Adrenal gland (tissue), 12 donors: ENCODE results near the gene MATK. TPM values are rescaled to one million over a fixed set of nuclear protein-coding genes. Genes with fewer than 3 reads are reported as not detected.

Source experiments
- DNase-seq, 7 donors: peaks; one replicate each; pipeline ENCODE4 v3.0.0-alpha.2; 2019 to 2020
- H3K27ac ChIP-seq, 5 donors: fragments of 200-600 bp; sonication (generic) in 4 of 5; 1 replicate in 3 of 5; 2 replicates in 2 of 5; pipeline versions ENCODE4 v1.5.1 to v1.8.0; 2016 to 2020; ENCODE audit warnings: mild to moderate bottlenecking in 1 of 5
- H3K27me3 ChIP-seq: fragments of 200-600 bp; 2 replicates; pipeline ENCODE4 v1.8.0; 2021
- H3K36me3 ChIP-seq, 2 donors: fragments of 200-600 bp; replicated peaks in 1 of 2; 1 replicate in 1 of 2; 2 replicates in 1 of 2; pipeline versions ENCODE4 v1.5.1 to v1.8.0; 2018 to 2022
- H3K4me1 ChIP-seq, 2 donors: fragments of 200-600 bp; replicated peaks in 1 of 2; 1 replicate in 1 of 2; 2 replicates in 1 of 2; pipeline versions ENCODE4 v1.5.1 to v1.8.0; 2018 to 2021
- H3K4me3 ChIP-seq, 4 donors: fragments of 200-600 bp; sonication (generic) in 3 of 4; one replicate each; pipeline ENCODE4 v1.5.1; 2016 to 2018
- H3K9me3 ChIP-seq, 3 donors: fragments of 200-600 bp; sonication (generic) in 1 of 3; replicated peaks in 1 of 3; 1 replicate in 2 of 3; 2 replicates in 1 of 3; pipeline versions ENCODE4 v1.5.1 to v1.8.0; 2016 to 2021
- CTCF ChIP-seq, 6 experiments: fragments of 450-650 bp in 4 of 6; fragments of 200-600 bp in 2 of 6; sonication (generic) in 1 of 6; IDR thresholded peaks; 1 replicate in 5 of 6; 2 replicates in 1 of 6; pipeline versions ENCODE4 v1.5.1 to v1.8.0; 2016 to 2021; ENCODE audit warnings: antibody characterized with exemption in 6 of 6, mild to moderate bottlenecking in 2 of 6, moderate library complexity in 1 of 6
- POLR2A ChIP-seq, 2 donors: fragments of 450-650 bp; IDR thresholded peaks; one replicate each; pipeline ENCODE4 v1.6.1; 2017; ENCODE audit warnings: antibody characterized with exemption in 2 of 2, mild to moderate bottlenecking in 2 of 2, moderate library complexity in 1 of 2
- WGBS, 4 donors: extraction: QIAGEN DNeasy Blood & Tissue Kit in 2 of 4; methylation state at CpG; one replicate each; pipeline versions ENCODE4 v1.1.5 to v1.1.7; 2013 to 2017; 5-methylcytosine and 5-hydroxymethylcytosine counted together
- intact Hi-C, 2 donors: fragments of 100-400 bp; cut with DNase I; formaldehyde crosslinking; loops; one replicate each; pipeline versions ENCODE4 v1.14.1 to v1.15.0; 2022 to 2023
- polyA plus RNA-seq, 3 donors: library from polyadenylated mRNA; stranded (reverse); fragments of 200-250 nt in 2 of 3; fragments of 350-450 nt in 1 of 3; fragmentation: Illumina TruSeq in 1 of 3; extraction: RNeasy Lipid Tissue Mini Kit (QIAGEN cat#74804) in 1 of 3; gene quantifications; one replicate each; pipeline ENCODE4 v1.2.3, GENCODE V29; 2013 to 2014
- small RNA-seq, 2 donors: library from RNA; depleted of rRNA; stranded (forward); fragments of <200 nt; gene quantifications; one replicate each; pipeline ENCODE3, GENCODE V24; 2016
- total RNA-seq, 9 donors: library from RNA; depleted of rRNA in 4 of 9; stranded (reverse); fragments of >200 nt in 4 of 9; fragments of 120-200 nt in 1 of 9; fragmentation: NEBNext Ultra II Directional in 1 of 9; extraction: Animal tissue kit (Norgen Biotek cat#: 25700) in 1 of 9; gene quantifications; one replicate each; pipeline versions ENCODE4 v1.1.0 to v1.2.4, GENCODE V29; 2013 to 2023
- donor health status: healthy with polysubstance abuse.
- donor health status: Bipolar disorder and iron deficiency.
- donor health status: DM: yes; HTN: yes; CAD: no.
- donor health status: DM: no; HTN: no; CAD: no.
- donor health status: DM: no; HTN: no; CAD: no.
- donor health status: DM: yes; HTN: yes; CAD: no.

Gene MATK
- total and polyA plus RNA-seq, 12 donors = 0.26 to 20.7 (median 1.4) TPM

GRCh38 chr19:3733549-3734309 lies 52.5 kb downstream of the MATK start:
- no peak for TF ChIP-seq POLR2A (IDR thresholded peaks at IDR 0.05)
- no peak for TF ChIP-seq CTCF (IDR thresholded peaks at IDR 0.05)
- no peak overlapping the region for H3K27ac ChIP-seq
- no peak overlapping the region for H3K4me3 ChIP-seq
- DNase-seq = no peak
- 67 to 80% (median 77%) methylated on average over 12 to 20 of the region's 20 CpGs for WGBS, 4 donors
- H3K4me1 ChIP-seq = no peaks in the 10 kb centered on the region
- H3K27me3 ChIP-seq = no peaks in the 10 kb centered on the region
- no peaks in the 10 kb centered on the region for H3K9me3 ChIP-seq
- H3K36me3 ChIP-seq = no peaks in the 10 kb centered on the region
- intact Hi-C loops = no loop called here

- WGBS, 4 donors = 87 to 100% (median 89%) methylated on average over 1 of the region's 1 CpG
- H3K4me3 ChIP-seq = no peak overlapping the region
- TF ChIP-seq POLR2A (IDR thresholded peaks at IDR 0.05) (no peak), CTCF (IDR thresholded peaks at IDR 0.05) (no peak)
- no peaks in the 10 kb centered on the region for H3K36me3 ChIP-seq
- H3K4me1 ChIP-seq = no peaks in the 10 kb centered on the region
- no peaks in the 10 kb centered on the region for H3K27me3 ChIP-seq
- H3K27ac ChIP-seq = no peak overlapping the region
- intact Hi-C loops = no loop called here
- no peaks in the 10 kb centered on the region for H3K9me3 ChIP-seq
- DNase-seq = no peak
These were observed 54.1 kb downstream of the MATK start for GRCh38 chr19:3732108-3732507.

DNA sequence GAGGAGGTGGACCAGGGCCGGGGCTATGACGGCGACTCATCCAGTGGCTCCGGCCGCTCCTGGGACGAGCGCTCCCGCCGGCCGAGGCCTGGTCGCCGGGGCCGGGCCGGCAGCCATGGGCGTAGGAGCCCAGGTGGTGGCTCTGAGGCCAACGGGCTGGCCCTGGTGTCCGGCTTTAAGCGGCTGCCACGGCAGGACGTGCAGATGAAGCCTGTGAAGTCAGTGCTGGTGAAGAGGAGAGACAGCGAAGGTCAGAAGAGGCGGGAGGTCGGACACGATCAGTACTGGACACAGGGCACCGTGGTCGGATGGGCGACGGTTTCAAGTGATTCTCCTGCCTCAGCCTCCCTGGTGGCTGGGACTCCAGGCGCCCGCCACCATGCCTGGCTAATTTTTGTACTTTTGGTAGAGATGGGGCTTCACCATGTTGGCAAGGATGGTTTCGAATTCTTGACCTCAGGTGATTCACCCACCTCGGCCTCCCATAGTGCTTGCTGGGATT lies 55.7 kb downstream of the MATK start:
- no peak for TF ChIP-seq POLR2A (IDR thresholded peaks at IDR 0.05)
- no peak for TF ChIP-seq CTCF (IDR thresholded peaks at IDR 0.05)
- Histone ChIP-seq H3K4me3 (no peak overlapping the region), H3K4me1 (no peaks in the 10 kb centered on the region), H3K27ac (no peak overlapping the region), H3K36me3 (no peaks in the 10 kb centered on the region), H3K9me3 (no peaks in the 10 kb centered on the region), H3K27me3 (no peaks in the 10 kb centered on the region)
- no peak for DNase-seq
- intact Hi-C loops = no loop called here
- WGBS, 4 donors = 88 to 94% (median 93%) methylated on average over 20 to 32 of the region's 32 CpGs

Small RNAs within 50 kb of the gene (small RNA-seq; reads per million reads assigned to genes)
- 0 reads per million in 2 donors for gene AC005777.1

Other genes with a start within 250 kb of the MATK start
- gene TEKTIP1, start 247.2 kb downstream of the MATK start, total RNA-seq = 1 to 10 TPM in 3 of 9 donors, under 1 TPM in 2, not detected in 4; 0.68 to 3.6 (median 1.4) TPM
- gene TEKTIP1, start 247.2 kb downstream of the MATK start, polyA plus RNA-seq = 1 to 10 TPM in 2 of 3 donors, not detected in 1; 1.1 to 3.5 TPM
- 100 to 1,000 TPM in 2 of 9 donors, 10 to 100 TPM in 7; 23.2 to 123 (median 64.6) TPM for gene MFSD12, start 228.8 kb downstream of the MATK start, total RNA-seq
- 10 to 100 TPM; 18.5 to 89.3 (median 48.5) TPM for gene MFSD12, start 228.8 kb downstream of the MATK start, polyA plus RNA-seq
- gene HMG20B, start 213.4 kb downstream of the MATK start, total RNA-seq = 100 to 1,000 TPM in 5 of 9 donors, 10 to 100 TPM in 4; 49.3 to 137 (median 105) TPM
- gene HMG20B, start 213.4 kb downstream of the MATK start, polyA plus RNA-seq = 100 to 1,000 TPM in 1 of 3 donors, 10 to 100 TPM in 2; 18.1 to 178 (median 100.0) TPM
- 1 to 10 TPM in 8 of 9 donors, under 1 TPM in 1; 0.33 to 5.9 (median 3.3) TPM for gene GIPC3, start 200.9 kb downstream of the MATK start, total RNA-seq
- gene GIPC3, start 200.9 kb downstream of the MATK start, polyA plus RNA-seq = 1 to 10 TPM; 1.6 to 4.9 (median 2.6) TPM
- gene TBXA2R, start 179.5 kb downstream of the MATK start, total RNA-seq = 10 to 100 TPM in 7 of 9 donors, 1 to 10 TPM in 2; 4.7 to 25.5 (median 16.5) TPM
- 1 to 10 TPM; 5.2 to 6.9 (median 6.2) TPM for gene TBXA2R, start 179.5 kb downstream of the MATK start, polyA plus RNA-seq
- 10 to 100 TPM; 13.3 to 78.4 (median 22.8) TPM for gene CACTIN, start 159.6 kb downstream of the MATK start, total RNA-seq
- 10 to 100 TPM in 2 of 3 donors, 1 to 10 TPM in 1; 5.0 to 39.0 (median 21.9) TPM for gene CACTIN, start 159.6 kb downstream of the MATK start, polyA plus RNA-seq
- 10 to 100 TPM in 8 of 9 donors, 1 to 10 TPM in 1; 4.0 to 44.7 (median 31.1) TPM for gene PIP5K1C, start 85.9 kb downstream of the MATK start, total RNA-seq
- gene PIP5K1C, start 85.9 kb downstream of the MATK start, polyA plus RNA-seq = 10 to 100 TPM in 2 of 3 donors, 1 to 10 TPM in 1; 8.8 to 31.6 (median 18.6) TPM
- gene TJP3, start 78.0 kb downstream of the MATK start, total RNA-seq = 1 to 10 TPM in 1 of 9 donors, under 1 TPM in 4, not detected in 4; 0.14 to 2.5 (median 0.27) TPM
- under 1 TPM in 1 of 3 donors, not detected in 2; 0.07 TPM for gene TJP3, start 78.0 kb downstream of the MATK start, polyA plus RNA-seq
- 10 to 100 TPM; 11.1 to 35.6 (median 20.5) TPM for gene APBA3, start 24.7 kb downstream of the MATK start, total RNA-seq
- gene APBA3, start 24.7 kb downstream of the MATK start, polyA plus RNA-seq = 10 to 100 TPM in 2 of 3 donors, 1 to 10 TPM in 1; 2.6 to 43.8 (median 24.0) TPM
- gene MRPL54, start 23.7 kb downstream of the MATK start, total RNA-seq = 100 to 1,000 TPM in 7 of 9 donors, 10 to 100 TPM in 2; 83.2 to 229 (median 107) TPM
- gene MRPL54, start 23.7 kb downstream of the MATK start, polyA plus RNA-seq = 100 to 1,000 TPM in 1 of 3 donors, 10 to 100 TPM in 2; 60.2 to 172 (median 100.0) TPM
- not detected for gene RAX2, start 14.2 kb downstream of the MATK start, total RNA-seq
- not detected for gene RAX2, start 14.2 kb downstream of the MATK start, polyA plus RNA-seq
- gene ZFR2, start 82.7 kb upstream of the MATK start, total RNA-seq = 1 to 10 TPM in 3 of 9 donors, under 1 TPM in 3, not detected in 3; 0.19 to 3.3 (median 1.2) TPM
- 10 to 100 TPM in 1 of 3 donors, 1 to 10 TPM in 1, under 1 TPM in 1; 0.90 to 13.2 (median 2.4) TPM for gene ZFR2, start 82.7 kb upstream of the MATK start, polyA plus RNA-seq
- gene ATCAY, start 94.3 kb upstream of the MATK start, total RNA-seq = 1 to 10 TPM in 4 of 9 donors, under 1 TPM in 1, not detected in 4; 0.72 to 9.3 (median 5.8) TPM
- 1 to 10 TPM; 1.6 to 6.3 (median 6.1) TPM for gene ATCAY, start 94.3 kb upstream of the MATK start, polyA plus RNA-seq
- gene NMRK2, start 146.7 kb upstream of the MATK start, total RNA-seq = 10 to 100 TPM in 1 of 9 donors, 1 to 10 TPM in 3, under 1 TPM in 1, not detected in 4; 0.36 to 14.7 (median 1.9) TPM
- gene NMRK2, start 146.7 kb upstream of the MATK start, polyA plus RNA-seq = 1 to 10 TPM; 1.3 to 2.3 (median 1.8) TPM
- gene DAPK3, start 184.7 kb upstream of the MATK start, total RNA-seq = 10 to 100 TPM; 27.2 to 83.2 (median 46.7) TPM
- 10 to 100 TPM; 17.6 to 79.0 (median 44.0) TPM for gene DAPK3, start 184.7 kb upstream of the MATK start, polyA plus RNA-seq
- 1,000 to 10,000 TPM; 1,439 to 3,482 (median 2,137) TPM for gene EEF2, start 199.1 kb upstream of the MATK start, total RNA-seq
- gene EEF2, start 199.1 kb upstream of the MATK start, polyA plus RNA-seq = 1,000 to 10,000 TPM in 2 of 3 donors, 100 to 1,000 TPM in 1; 752 to 2,793 (median 1,120) TPM
- gene PIAS4, start 221.4 kb upstream of the MATK start, total RNA-seq = 10 to 100 TPM; 16.6 to 40.7 (median 27.7) TPM
- 10 to 100 TPM; 13.7 to 22.3 (median 21.2) TPM for gene PIAS4, start 221.4 kb upstream of the MATK start, polyA plus RNA-seq